H1 (cell line): Measurements from ENCODE around the gene ARFGEF3. TPM values are rescaled to one million over a fixed set of nuclear protein-coding genes. Genes with fewer than 3 reads are reported as not detected.

ENCODE experiments used
- CBX8 ChIP-seq: fragments of 300-800, 300-1000 bp; sonication (generic); IDR thresholded peaks from 2 replicates; pipeline ENCODE4 v1.7.1; 2016; ENCODE audit warnings: low read depth, low read length, borderline replicate concordance
- CHD2 ChIP-seq: IDR thresholded peaks from 2 replicates; pipeline ENCODE4 v1.6.1; 2012; ENCODE audit warnings: low read length, improper control_type of control experiment
- SP4 ChIP-seq: IDR thresholded peaks from 2 replicates; pipeline ENCODE4 v1.6.1; 2012; ENCODE audit warnings: low read length, inconsistent platforms
- ZNF274 ChIP-seq: IDR thresholded peaks from 2 replicates; pipeline ENCODE4 v1.7.0; 2012; ENCODE audit warnings: low read length, borderline replicate concordance; ENCODE audit errors: extremely low read depth
- polyA plus RNA-seq, 7 experiments: library from polyadenylated mRNA; depleted of rRNA in 3 of 7; stranded (reverse) in 5 of 7; unstranded in 2 of 7; fragments of >200 nt in 5 of 7; fragments of 200-250 nt in 2 of 7; gene quantifications; 1 replicate in 5 of 7; 2 replicates in 1 of 7; 4 replicates in 1 of 7; pipeline versions ENCODE4 v1.2.1 to v1.2.3, GENCODE V29; 2011 to 2013; ENCODE audit warnings: missing spikeins in 2 of 7, mixed read lengths in 2 of 7
- total RNA-seq: library from RNA; stranded (reverse); fragmentation: NEBNext Ultra II Directional; extraction: Animal tissue kit (Norgen Biotek cat#: 25700); gene quantifications from 2 replicates; pipeline ENCODE4 v1.2.1, GENCODE V29; 2021
- TF ChIP-seq, protein P1 (sequence below): fragments of 300-600 bp; sonication (generic); IDR thresholded peaks from 2 replicates; pipeline ENCODE4 v1.7.1; 2012; ENCODE audit warnings: low read length, moderate library complexity, mild to moderate bottlenecking, inconsistent platforms; ENCODE audit not compliant: insufficient replicate concordance

The ARFGEF3 gene
- total and polyA plus RNA-seq, 2 of the 8 experiments (the other 6 are each of a cell fraction or from before 2014, with no cell fraction given), result 5.8 to 23.2 TPM

GRCh38 chr6:138253731-138254130, 92.0 kb downstream of the ARFGEF3 start (continued):
- TF ChIP-seq, protein P1, sequence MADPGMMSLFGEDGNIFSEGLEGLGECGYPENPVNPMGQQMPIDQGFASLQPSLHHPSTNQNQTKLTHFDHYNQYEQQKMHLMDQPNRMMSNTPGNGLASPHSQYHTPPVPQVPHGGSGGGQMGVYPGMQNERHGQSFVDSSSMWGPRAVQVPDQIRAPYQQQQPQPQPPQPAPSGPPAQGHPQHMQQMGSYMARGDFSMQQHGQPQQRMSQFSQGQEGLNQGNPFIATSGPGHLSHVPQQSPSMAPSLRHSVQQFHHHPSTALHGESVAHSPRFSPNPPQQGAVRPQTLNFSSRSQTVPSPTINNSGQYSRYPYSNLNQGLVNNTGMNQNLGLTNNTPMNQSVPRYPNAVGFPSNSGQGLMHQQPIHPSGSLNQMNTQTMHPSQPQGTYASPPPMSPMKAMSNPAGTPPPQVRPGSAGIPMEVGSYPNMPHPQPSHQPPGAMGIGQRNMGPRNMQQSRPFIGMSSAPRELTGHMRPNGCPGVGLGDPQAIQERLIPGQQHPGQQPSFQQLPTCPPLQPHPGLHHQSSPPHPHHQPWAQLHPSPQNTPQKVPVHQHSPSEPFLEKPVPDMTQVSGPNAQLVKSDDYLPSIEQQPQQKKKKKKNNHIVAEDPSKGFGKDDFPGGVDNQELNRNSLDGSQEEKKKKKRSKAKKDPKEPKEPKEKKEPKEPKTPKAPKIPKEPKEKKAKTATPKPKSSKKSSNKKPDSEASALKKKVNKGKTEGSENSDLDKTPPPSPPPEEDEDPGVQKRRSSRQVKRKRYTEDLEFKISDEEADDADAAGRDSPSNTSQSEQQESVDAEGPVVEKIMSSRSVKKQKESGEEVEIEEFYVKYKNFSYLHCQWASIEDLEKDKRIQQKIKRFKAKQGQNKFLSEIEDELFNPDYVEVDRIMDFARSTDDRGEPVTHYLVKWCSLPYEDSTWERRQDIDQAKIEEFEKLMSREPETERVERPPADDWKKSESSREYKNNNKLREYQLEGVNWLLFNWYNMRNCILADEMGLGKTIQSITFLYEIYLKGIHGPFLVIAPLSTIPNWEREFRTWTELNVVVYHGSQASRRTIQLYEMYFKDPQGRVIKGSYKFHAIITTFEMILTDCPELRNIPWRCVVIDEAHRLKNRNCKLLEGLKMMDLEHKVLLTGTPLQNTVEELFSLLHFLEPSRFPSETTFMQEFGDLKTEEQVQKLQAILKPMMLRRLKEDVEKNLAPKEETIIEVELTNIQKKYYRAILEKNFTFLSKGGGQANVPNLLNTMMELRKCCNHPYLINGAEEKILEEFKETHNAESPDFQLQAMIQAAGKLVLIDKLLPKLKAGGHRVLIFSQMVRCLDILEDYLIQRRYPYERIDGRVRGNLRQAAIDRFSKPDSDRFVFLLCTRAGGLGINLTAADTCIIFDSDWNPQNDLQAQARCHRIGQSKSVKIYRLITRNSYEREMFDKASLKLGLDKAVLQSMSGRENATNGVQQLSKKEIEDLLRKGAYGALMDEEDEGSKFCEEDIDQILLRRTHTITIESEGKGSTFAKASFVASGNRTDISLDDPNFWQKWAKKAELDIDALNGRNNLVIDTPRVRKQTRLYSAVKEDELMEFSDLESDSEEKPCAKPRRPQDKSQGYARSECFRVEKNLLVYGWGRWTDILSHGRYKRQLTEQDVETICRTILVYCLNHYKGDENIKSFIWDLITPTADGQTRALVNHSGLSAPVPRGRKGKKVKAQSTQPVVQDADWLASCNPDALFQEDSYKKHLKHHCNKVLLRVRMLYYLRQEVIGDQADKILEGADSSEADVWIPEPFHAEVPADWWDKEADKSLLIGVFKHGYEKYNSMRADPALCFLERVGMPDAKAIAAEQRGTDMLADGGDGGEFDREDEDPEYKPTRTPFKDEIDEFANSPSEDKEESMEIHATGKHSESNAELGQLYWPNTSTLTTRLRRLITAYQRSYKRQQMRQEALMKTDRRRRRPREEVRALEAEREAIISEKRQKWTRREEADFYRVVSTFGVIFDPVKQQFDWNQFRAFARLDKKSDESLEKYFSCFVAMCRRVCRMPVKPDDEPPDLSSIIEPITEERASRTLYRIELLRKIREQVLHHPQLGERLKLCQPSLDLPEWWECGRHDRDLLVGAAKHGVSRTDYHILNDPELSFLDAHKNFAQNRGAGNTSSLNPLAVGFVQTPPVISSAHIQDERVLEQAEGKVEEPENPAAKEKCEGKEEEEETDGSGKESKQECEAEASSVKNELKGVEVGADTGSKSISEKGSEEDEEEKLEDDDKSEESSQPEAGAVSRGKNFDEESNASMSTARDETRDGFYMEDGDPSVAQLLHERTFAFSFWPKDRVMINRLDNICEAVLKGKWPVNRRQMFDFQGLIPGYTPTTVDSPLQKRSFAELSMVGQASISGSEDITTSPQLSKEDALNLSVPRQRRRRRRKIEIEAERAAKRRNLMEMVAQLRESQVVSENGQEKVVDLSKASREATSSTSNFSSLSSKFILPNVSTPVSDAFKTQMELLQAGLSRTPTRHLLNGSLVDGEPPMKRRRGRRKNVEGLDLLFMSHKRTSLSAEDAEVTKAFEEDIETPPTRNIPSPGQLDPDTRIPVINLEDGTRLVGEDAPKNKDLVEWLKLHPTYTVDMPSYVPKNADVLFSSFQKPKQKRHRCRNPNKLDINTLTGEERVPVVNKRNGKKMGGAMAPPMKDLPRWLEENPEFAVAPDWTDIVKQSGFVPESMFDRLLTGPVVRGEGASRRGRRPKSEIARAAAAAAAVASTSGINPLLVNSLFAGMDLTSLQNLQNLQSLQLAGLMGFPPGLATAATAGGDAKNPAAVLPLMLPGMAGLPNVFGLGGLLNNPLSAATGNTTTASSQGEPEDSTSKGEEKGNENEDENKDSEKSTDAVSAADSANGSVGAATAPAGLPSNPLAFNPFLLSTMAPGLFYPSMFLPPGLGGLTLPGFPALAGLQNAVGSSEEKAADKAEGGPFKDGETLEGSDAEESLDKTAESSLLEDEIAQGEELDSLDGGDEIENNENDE, result no peak
- TF ChIP-seq SP4 (no peak), ZNF274 (no peak), CBX8 (no peak), CHD2 (no peak)
